AG04450 (cell line): ENCODE data around the gene ZNF638. TPM values are rescaled to one million over a fixed set of nuclear protein-coding genes. Genes with fewer than 3 reads are reported as not detected.

Experiments used
- CTCF ChIA-PET: fragments of 300-600, 350-600 bp; formaldehyde crosslinking; extraction: SDS; loops from one replicate; lab custom pipeline; 2022; ENCODE audit warnings: antibody characterized with exemption, inconsistent platforms; lab: Charles Lee
- POLR2A ChIA-PET: fragments of 350-600 bp; formaldehyde crosslinking; extraction: SDS; loops from one replicate; lab custom pipeline; 2021; ENCODE audit warnings: antibody characterized with exemption, inconsistent platforms; lab: Yijun Ruan, JAX
- DNase-seq: peaks from one replicate; pipeline ENCODE4 v3.0.0-alpha.2; 2011; ENCODE audit warnings: low read depth, low spot score
- H3K27ac ChIP-seq: one replicate; pipeline ENCODE4 v1.5.1; 2012; ENCODE audit warnings: low read depth, low read length, control low read depth
- H3K27me3 ChIP-seq: one replicate; pipeline ENCODE4 v1.6.0; 2012; ENCODE audit warnings: low read length; ENCODE audit not compliant: control insufficient read depth, insufficient read depth
- H3K4me3 ChIP-seq: 2 replicates; pipeline ENCODE4 v1.5.1; 2011; ENCODE audit warnings: mild to moderate bottlenecking, low read depth, low read length, control low read depth
- H3K9me3 ChIP-seq: 2 replicates; pipeline ENCODE4 v1.5.1; 2012; ENCODE audit warnings: low read length; ENCODE audit not compliant: control insufficient read depth, insufficient read depth
- CTCF ChIP-seq: IDR thresholded peaks from 2 replicates; pipeline ENCODE4 v1.5.1; 2011; ENCODE audit warnings: low read depth, low read length, control low read depth, inconsistent platforms
- polyA plus RNA-seq: library from polyadenylated mRNA; depleted of rRNA; stranded (reverse); fragments of >200 nt; gene quantifications from 2 replicates; pipeline ENCODE4 v1.2.3, GENCODE V29; 2011

The ZNF638 gene
- polyA plus RNA-seq, 1 experiment, result 105 TPM

- Histone ChIP-seq H3K27ac (no peak overlapping the region), H3K9me3 (no peaks in the 10 kb centered on the region), H3K27me3 (no peaks in the 10 kb centered on the region), H3K4me3 (no peak overlapping the region)
- peak; percentile 1 for DNase-seq
- CTCF ChIA-PET, result no interaction called here
- TF ChIP-seq CTCF, result no peak
- POLR2A ChIA-PET, result no interaction called here
Measured at GRCh38 chr2:71348302-71348701, 16.7 kb downstream of the ZNF638 start.

- CTCF ChIA-PET, result interaction anchor here (0.8 to 1.9 kb wide), 2 partner anchors 9 to 22 kb away, joined by 3 to 20 read pairs; partner anchors contain the start of gene ZNF638
- H3K27me3 ChIP-seq, result no peaks in the 10 kb centered on the region
- POLR2A ChIA-PET, result no interaction called here
- no peak for DNase-seq
- no peak for TF ChIP-seq CTCF
- H3K9me3 ChIP-seq, result no peaks in the 10 kb centered on the region
- H3K27ac ChIP-seq, result no peak overlapping the region
- no peak overlapping the region for H3K4me3 ChIP-seq
Measured at GRCh38 chr2:71353248-71353647, 21.7 kb downstream of the ZNF638 start.

GRCh38 chr2:71358931-71359671 is 27.5 kb downstream of the ZNF638 start:
- CTCF ChIA-PET, result no interaction called here
- POLR2A ChIA-PET, result no interaction called here
- no peak overlapping the region for H3K27ac ChIP-seq
- DNase-seq, result peak; percentile 2
- no peaks in the 10 kb centered on the region for H3K27me3 ChIP-seq
- no peak overlapping the region for H3K4me3 ChIP-seq
- no peak for TF ChIP-seq CTCF
- no peaks in the 10 kb centered on the region for H3K9me3 ChIP-seq

- POLR2A ChIA-PET, result no interaction called here
- CTCF ChIA-PET, result interaction anchor here (0.7 kb wide), 1 partner anchor 29 kb away, joined by 5 read pairs; the partner anchor contains the start of gene ZNF638
- no peak for TF ChIP-seq CTCF
Measured at GRCh38 chr2:71360434-71360975, 28.9 kb downstream of the ZNF638 start.

GRCh38 chr2:71361631-71362030 is 30.0 kb downstream of the ZNF638 start:
- Histone ChIP-seq H3K4me3 (no peak overlapping the region), H3K27me3 (no peaks in the 10 kb centered on the region), H3K9me3 (no peaks in the 10 kb centered on the region), H3K27ac (no peak overlapping the region)
- POLR2A ChIA-PET, result no interaction called here
- TF ChIP-seq CTCF, result no peak
- DNase-seq, result no peak
- CTCF ChIA-PET, result interaction anchor here (0.6 to 1.6 kb wide), 2 partner anchors 8 to 30 kb away, joined by 3 to 5 read pairs; partner anchors contain the start of gene ZNF638

More at GRCh38 chr2:71360434-71360975, 28.9 kb downstream of the ZNF638 start:
- DNase-seq, result no peak
- H3K27ac ChIP-seq, result no peak overlapping the region
- no peaks in the 10 kb centered on the region for H3K9me3 ChIP-seq
- H3K4me3 ChIP-seq, result no peak overlapping the region
- no peaks in the 10 kb centered on the region for H3K27me3 ChIP-seq
